ENCODE results near the gene C1orf159.
"Not testable (repeated sequence)": the region's sequence is repeated elsewhere in the genome, so short reads cannot be mapped to it uniquely, and the experiment has no call there.

GRCh38 chr1:1077396-1077795 lies 38.5 kb downstream of the C1orf159 start:
- TF ChIP-seq, protein P1, sequence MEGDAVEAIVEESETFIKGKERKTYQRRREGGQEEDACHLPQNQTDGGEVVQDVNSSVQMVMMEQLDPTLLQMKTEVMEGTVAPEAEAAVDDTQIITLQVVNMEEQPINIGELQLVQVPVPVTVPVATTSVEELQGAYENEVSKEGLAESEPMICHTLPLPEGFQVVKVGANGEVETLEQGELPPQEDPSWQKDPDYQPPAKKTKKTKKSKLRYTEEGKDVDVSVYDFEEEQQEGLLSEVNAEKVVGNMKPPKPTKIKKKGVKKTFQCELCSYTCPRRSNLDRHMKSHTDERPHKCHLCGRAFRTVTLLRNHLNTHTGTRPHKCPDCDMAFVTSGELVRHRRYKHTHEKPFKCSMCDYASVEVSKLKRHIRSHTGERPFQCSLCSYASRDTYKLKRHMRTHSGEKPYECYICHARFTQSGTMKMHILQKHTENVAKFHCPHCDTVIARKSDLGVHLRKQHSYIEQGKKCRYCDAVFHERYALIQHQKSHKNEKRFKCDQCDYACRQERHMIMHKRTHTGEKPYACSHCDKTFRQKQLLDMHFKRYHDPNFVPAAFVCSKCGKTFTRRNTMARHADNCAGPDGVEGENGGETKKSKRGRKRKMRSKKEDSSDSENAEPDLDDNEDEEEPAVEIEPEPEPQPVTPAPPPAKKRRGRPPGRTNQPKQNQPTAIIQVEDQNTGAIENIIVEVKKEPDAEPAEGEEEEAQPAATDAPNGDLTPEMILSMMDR (IDR thresholded peaks at IDR 0.05; ENCODE audit: poor library complexity, severe bottlenecking), result not testable (repeated sequence)
- not testable (repeated sequence) for TF ChIP-seq TAF1 (IDR thresholded peaks at IDR 0.05; ENCODE audit: low read depth); POLR2AphosphoS5 (IDR thresholded peaks at IDR 0.05); EP300 (conservative IDR thresholded peaks at IDR 0.05; ENCODE audit: poor library complexity, severe bottlenecking); MXI1 (conservative IDR thresholded peaks at IDR 0.05; ENCODE audit: poor library complexity, severe bottlenecking); SMC3 (conservative IDR thresholded peaks at IDR 0.05; ENCODE audit: poor library complexity); EZH2 (IDR thresholded peaks at IDR 0.05; ENCODE audit: borderline replicate concordance, insufficient read depth, low read length, poor library complexity, severe bottlenecking)
- TF ChIP-seq, protein P2, sequence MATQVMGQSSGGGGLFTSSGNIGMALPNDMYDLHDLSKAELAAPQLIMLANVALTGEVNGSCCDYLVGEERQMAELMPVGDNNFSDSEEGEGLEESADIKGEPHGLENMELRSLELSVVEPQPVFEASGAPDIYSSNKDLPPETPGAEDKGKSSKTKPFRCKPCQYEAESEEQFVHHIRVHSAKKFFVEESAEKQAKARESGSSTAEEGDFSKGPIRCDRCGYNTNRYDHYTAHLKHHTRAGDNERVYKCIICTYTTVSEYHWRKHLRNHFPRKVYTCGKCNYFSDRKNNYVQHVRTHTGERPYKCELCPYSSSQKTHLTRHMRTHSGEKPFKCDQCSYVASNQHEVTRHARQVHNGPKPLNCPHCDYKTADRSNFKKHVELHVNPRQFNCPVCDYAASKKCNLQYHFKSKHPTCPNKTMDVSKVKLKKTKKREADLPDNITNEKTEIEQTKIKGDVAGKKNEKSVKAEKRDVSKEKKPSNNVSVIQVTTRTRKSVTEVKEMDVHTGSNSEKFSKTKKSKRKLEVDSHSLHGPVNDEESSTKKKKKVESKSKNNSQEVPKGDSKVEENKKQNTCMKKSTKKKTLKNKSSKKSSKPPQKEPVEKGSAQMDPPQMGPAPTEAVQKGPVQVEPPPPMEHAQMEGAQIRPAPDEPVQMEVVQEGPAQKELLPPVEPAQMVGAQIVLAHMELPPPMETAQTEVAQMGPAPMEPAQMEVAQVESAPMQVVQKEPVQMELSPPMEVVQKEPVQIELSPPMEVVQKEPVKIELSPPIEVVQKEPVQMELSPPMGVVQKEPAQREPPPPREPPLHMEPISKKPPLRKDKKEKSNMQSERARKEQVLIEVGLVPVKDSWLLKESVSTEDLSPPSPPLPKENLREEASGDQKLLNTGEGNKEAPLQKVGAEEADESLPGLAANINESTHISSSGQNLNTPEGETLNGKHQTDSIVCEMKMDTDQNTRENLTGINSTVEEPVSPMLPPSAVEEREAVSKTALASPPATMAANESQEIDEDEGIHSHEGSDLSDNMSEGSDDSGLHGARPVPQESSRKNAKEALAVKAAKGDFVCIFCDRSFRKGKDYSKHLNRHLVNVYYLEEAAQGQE (IDR thresholded peaks at IDR 0.05; ENCODE audit: borderline replicate concordance), result not testable (repeated sequence)

Data from neural cell (in vitro differentiated cells).